DND-41 (cell line): ENCODE measurements around the gene TTLL9.

Source experiments
- CTCF ChIP-seq: IDR thresholded peaks from 2 replicates; pipeline ENCODE4 v1.5.1; 2012; ENCODE audit warnings: borderline replicate concordance, low read length, moderate library complexity, mild to moderate bottlenecking; ENCODE audit not compliant: poor library complexity, severe bottlenecking; ENCODE audit errors: extremely low read depth
- EZH2 ChIP-seq: IDR thresholded peaks from 3 replicates; pipeline ENCODE4 v1.6.1; 2012; ENCODE audit warnings: borderline replicate concordance, low read depth, mild to moderate bottlenecking, moderate library complexity, low read length, inconsistent platforms; ENCODE audit not compliant: severe bottlenecking

- TF ChIP-seq CTCF: no peak
- no peak for TF ChIP-seq EZH2
Observed at GRCh38 chr20:31989030-31989645, 118.7 kb downstream of the TTLL9 start.
